ENCODE results near the gene GREB1. TPM values are rescaled to one million over a fixed set of nuclear protein-coding genes. Genes with fewer than 3 reads are reported as not detected.

GREB1 gene
- total and polyA plus RNA-seq, 2 experiments from 2014 or later = 12.0 to 35.0 TPM

DNA sequence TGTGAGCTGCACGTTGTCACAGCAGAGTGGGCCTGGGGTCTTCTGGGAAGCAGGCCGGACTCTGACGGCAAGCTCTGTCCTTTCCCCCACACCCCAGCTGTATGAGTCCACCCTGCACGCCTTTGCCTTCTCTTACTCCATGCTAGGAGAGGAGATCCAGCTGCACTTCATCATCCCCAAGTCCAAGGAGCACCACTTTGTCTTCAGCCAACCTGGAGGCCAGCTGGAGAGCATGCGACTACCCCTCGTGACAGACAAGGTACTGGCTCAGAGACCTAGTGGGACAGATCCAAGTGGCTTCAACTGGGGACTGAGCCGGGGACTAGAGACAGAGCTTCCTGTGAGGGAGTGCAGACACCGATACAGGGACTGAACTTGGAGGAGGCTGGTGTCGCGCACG, 96.0 kb downstream of the GREB1 start (continued):
- TF ChIP-seq EZH2 (IDR thresholded peaks at IDR 0.05; ENCODE audit: low read depth, unreplicated experiment) = no peak
- TF ChIP-seq POLR2AphosphoS5 (IDR thresholded peaks at IDR 0.05; ENCODE audit: low read depth) = no peak
- TF ChIP-seq JUNB (IDR thresholded peaks at IDR 0.05; ENCODE audit: unreplicated experiment) = no peak
- TF ChIP-seq ZNF114 (CRISPR knock-in tag; IDR thresholded peaks at IDR 0.05) = no peak
- TF ChIP-seq NANOG (IDR thresholded peaks at IDR 0.05; ENCODE audit: borderline replicate concordance) = no peak

DNA sequence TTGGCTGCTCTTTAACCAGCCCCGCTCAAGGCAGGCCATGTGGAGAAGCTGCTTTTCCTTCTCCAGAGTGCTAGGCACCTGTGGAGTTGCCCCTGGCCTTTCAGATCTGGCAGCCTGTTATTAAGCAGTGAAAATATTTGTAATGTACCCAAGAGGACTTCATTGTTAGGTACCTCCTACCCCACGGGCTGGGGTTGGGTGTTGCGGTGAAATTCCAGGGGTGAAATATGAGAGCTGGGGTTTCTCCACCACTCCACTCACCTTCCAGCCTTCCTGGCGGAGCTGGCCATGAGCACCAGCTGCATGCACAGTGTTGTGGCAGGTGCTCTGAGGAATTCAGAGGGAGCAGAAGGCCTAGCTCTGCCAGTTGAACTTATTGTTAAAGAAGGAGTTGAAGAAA, 97.0 kb downstream of the GREB1 start:
- Histone ChIP-seq H3K27me3 (ENCODE audit: insufficient read depth) (no peaks in the 10 kb centered on the region), H3K27ac (ENCODE audit: low read depth) (no peak overlapping the region), H4K20me1 (replicated peaks; ENCODE audit: insufficient read depth) (no peaks in the 10 kb centered on the region; the same call in 1 of the 2 replicates), H3K4me2 (no peak overlapping the region), H3K4me3 (no peak overlapping the region), H2AFZ (no peak overlapping the region), H3K4me1 (ENCODE audit: insufficient read depth) (no peaks in the 10 kb centered on the region), H3K79me2 (replicated peaks; ENCODE audit: insufficient read depth) (no peaks in the 10 kb centered on the region), H3F3A (replicated peaks; ENCODE audit: low read depth) (no peaks in the 10 kb centered on the region), H3K9me2 (ENCODE audit: insufficient read depth) (no peaks in the 10 kb centered on the region), H3K36me3 (ENCODE audit: insufficient read depth) (peaks cover 20% of the 10 kb centered on the region)
- ATAC-seq (no peak), DNase-seq (ENCODE audit: low spot score) (no peak)
- TF ChIP-seq EZH2phosphoT487 (IDR thresholded peaks at IDR 0.05; ENCODE audit: unreplicated experiment) = no peak
- Mint-ChIP-seq H3K4me1 (peaks cover 5% of the 10 kb centered on the region; the same call in 2 of the 3 replicates), H3K4me3 (no peak overlapping the region), H3K27ac (peak overlapping the region; percentile 24; the same call in 1 of the 2 replicates), H3K9me3 (peaks cover 10% of the 10 kb centered on the region), H3K27me3 (ENCODE audit: insufficient read depth, low read depth, poor library complexity) (peaks cover 3% of the 10 kb centered on the region), H3K36me3 (ENCODE audit: low read depth) (peaks cover 73% of the 10 kb centered on the region)

DNA sequence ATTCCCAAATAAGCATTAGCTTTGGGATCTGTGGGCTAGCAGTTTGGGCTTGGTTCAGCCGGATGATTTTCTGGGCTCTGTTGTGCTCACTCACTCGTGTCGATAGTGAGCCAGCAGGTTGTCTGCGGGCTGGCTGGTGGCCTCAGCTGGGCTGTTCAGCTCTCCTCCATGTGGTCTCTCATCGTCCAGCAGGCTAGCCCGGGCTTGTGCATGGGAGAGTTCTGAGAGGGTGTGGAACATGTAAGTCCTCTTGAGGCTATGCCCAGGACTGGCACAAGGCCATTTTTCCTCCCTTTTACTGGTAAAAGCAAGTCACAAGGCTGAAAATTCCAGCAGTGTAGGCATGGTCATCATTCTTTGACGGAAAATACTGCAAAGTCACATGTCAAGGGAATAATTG, 97.6 kb downstream of the GREB1 start:
- Histone ChIP-seq H2AFZ (no peak overlapping the region), H3K27me3 (ENCODE audit: insufficient read depth) (no peaks in the 10 kb centered on the region), H3K4me1 (ENCODE audit: insufficient read depth) (no peaks in the 10 kb centered on the region), H3K9me2 (ENCODE audit: insufficient read depth) (no peaks in the 10 kb centered on the region), H3K36me3 (ENCODE audit: insufficient read depth) (peaks cover 21% of the 10 kb centered on the region), H3K27ac (ENCODE audit: low read depth) (no peak overlapping the region), H4K20me1 (replicated peaks; ENCODE audit: insufficient read depth) (no peaks in the 10 kb centered on the region; the same call in 1 of the 2 replicates), H3K4me2 (no peak overlapping the region), H3F3A (replicated peaks; ENCODE audit: low read depth) (no peaks in the 10 kb centered on the region), H3K4me3 (no peak overlapping the region), H3K79me2 (replicated peaks; ENCODE audit: insufficient read depth) (no peaks in the 10 kb centered on the region)
- no peak for ATAC-seq
- Mint-ChIP-seq H3K36me3 (ENCODE audit: low read depth) (peaks cover 69% of the 10 kb centered on the region), H3K27me3 (ENCODE audit: insufficient read depth, low read depth, poor library complexity) (peaks cover 3% of the 10 kb centered on the region), H3K9me3 (peaks cover 8% of the 10 kb centered on the region), H3K4me1 (peaks cover 5% of the 10 kb centered on the region; the same call in 2 of the 3 replicates), H3K27ac (peak overlapping the region; percentile 57; the same call in 1 of the 2 replicates), H3K4me3 (no peak overlapping the region)
- TF ChIP-seq, protein P1, sequence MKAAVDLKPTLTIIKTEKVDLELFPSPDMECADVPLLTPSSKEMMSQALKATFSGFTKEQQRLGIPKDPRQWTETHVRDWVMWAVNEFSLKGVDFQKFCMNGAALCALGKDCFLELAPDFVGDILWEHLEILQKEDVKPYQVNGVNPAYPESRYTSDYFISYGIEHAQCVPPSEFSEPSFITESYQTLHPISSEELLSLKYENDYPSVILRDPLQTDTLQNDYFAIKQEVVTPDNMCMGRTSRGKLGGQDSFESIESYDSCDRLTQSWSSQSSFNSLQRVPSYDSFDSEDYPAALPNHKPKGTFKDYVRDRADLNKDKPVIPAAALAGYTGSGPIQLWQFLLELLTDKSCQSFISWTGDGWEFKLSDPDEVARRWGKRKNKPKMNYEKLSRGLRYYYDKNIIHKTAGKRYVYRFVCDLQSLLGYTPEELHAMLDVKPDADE (IDR thresholded peaks at IDR 0.05) = no peak
- TF ChIP-seq ZNF331 (CRISPR knock-in tag; IDR thresholded peaks at IDR 0.05; ENCODE audit: low read depth) (no peak), STAT1 (IDR thresholded peaks at IDR 0.05; ENCODE audit: unreplicated experiment) (no peak), JUNB (IDR thresholded peaks at IDR 0.05; ENCODE audit: unreplicated experiment) (no peak), CREB1 (CRISPR knock-in tag; IDR thresholded peaks at IDR 0.05; ENCODE audit: low read depth) (no peak), ZNF114 (CRISPR knock-in tag; IDR thresholded peaks at IDR 0.05) (no peak), NANOG (IDR thresholded peaks at IDR 0.05; ENCODE audit: borderline replicate concordance) (no peak)
- TF ChIP-seq, protein P2, sequence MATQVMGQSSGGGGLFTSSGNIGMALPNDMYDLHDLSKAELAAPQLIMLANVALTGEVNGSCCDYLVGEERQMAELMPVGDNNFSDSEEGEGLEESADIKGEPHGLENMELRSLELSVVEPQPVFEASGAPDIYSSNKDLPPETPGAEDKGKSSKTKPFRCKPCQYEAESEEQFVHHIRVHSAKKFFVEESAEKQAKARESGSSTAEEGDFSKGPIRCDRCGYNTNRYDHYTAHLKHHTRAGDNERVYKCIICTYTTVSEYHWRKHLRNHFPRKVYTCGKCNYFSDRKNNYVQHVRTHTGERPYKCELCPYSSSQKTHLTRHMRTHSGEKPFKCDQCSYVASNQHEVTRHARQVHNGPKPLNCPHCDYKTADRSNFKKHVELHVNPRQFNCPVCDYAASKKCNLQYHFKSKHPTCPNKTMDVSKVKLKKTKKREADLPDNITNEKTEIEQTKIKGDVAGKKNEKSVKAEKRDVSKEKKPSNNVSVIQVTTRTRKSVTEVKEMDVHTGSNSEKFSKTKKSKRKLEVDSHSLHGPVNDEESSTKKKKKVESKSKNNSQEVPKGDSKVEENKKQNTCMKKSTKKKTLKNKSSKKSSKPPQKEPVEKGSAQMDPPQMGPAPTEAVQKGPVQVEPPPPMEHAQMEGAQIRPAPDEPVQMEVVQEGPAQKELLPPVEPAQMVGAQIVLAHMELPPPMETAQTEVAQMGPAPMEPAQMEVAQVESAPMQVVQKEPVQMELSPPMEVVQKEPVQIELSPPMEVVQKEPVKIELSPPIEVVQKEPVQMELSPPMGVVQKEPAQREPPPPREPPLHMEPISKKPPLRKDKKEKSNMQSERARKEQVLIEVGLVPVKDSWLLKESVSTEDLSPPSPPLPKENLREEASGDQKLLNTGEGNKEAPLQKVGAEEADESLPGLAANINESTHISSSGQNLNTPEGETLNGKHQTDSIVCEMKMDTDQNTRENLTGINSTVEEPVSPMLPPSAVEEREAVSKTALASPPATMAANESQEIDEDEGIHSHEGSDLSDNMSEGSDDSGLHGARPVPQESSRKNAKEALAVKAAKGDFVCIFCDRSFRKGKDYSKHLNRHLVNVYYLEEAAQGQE (IDR thresholded peaks at IDR 0.05; ENCODE audit: unreplicated experiment) = no peak
- no peak for DNase-seq (ENCODE audit: low spot score)
